Fibroblast of villous mesenchyme (primary cell): Measurements from ENCODE around the gene TMEM100. TPM values are rescaled to one million over a fixed set of nuclear protein-coding genes. Genes with fewer than 3 reads are reported as not detected.

ENCODE experiments used
- DNase-seq: peaks from one replicate; pipeline ENCODE4 v3.0.0-alpha.2; 2010; ENCODE audit warnings: low read depth
- H3K4me3 ChIP-seq: 2 replicates; pipeline ENCODE4 v1.5.1; 2011; ENCODE audit warnings: low read depth, mild to moderate bottlenecking, low read length
- CTCF ChIP-seq: IDR thresholded peaks from 2 replicates; pipeline ENCODE4 v1.5.1; 2012; ENCODE audit warnings: low read depth, mild to moderate bottlenecking, low read length; ENCODE audit not compliant: insufficient read depth
- total RNA-seq: library from RNA; depleted of rRNA; stranded (reverse); fragments of >200 nt; gene quantifications from 2 replicates; pipeline ENCODE4 v1.2.3, GENCODE V29; 2012

The TMEM100 gene
- total RNA-seq, 1 donor, result under 0.01 TPM

GRCh38 chr17:55751720-55752250 is 29.1 kb upstream of the TMEM100 start:
- no peak for DNase-seq
- TF ChIP-seq CTCF, result no peak
- H3K4me3 ChIP-seq, result peak overlapping the region; percentile 84

GRCh38 chr17:55750750-55751657 is 28.3 kb upstream of the TMEM100 start, which contains the start of gene PCTP:
TSS of gene PCTP (plus strand) at chr17:55751051. CDS start at chr17:55751104, 53 bp downstream.
- peak within 1 kb of the TSS; percentile 84 for H3K4me3 ChIP-seq
- TF ChIP-seq CTCF, result peak; percentile 47

GRCh38 chr17:55749985-55750384 is 27.3 kb upstream of the TMEM100 start:
- no peak for DNase-seq
- TF ChIP-seq CTCF, result no peak
- H3K4me3 ChIP-seq, result no peak overlapping the region

More at GRCh38 chr17:55750750-55751657, 28.3 kb upstream of the TMEM100 start, which contains the start of gene PCTP:
- DNase-seq, result peak; percentile 94

DNA sequence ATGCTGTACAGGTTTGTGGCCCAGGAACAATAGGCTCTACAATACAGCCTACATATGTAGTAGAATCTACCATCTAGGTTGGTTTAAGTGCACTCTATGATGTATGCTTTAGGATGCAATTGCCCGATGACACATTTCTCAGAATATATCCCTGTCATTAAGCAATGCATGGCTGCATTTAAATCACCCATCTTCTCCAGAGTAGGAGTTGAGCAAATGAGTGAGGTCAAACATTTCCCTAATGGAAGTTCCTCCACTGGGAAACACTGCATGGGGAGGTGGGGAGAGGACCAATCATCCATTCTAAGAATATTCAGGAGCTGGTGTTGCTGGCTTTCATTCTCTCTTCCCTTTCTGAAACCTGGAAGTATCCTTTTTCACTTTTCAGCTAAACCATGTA is 26.2 kb upstream of the TMEM100 start:
- no peak for DNase-seq
- H3K4me3 ChIP-seq, result no peak overlapping the region
- TF ChIP-seq CTCF, result no peak

- no peak overlapping the region for H3K4me3 ChIP-seq
- DNase-seq, result no peak
- no peak for TF ChIP-seq CTCF
Observed at GRCh38 chr17:55747209-55747608, 24.5 kb upstream of the TMEM100 start.

- DNase-seq, result no peak
- TF ChIP-seq CTCF, result no peak
- H3K4me3 ChIP-seq, result no peak overlapping the region
Observed at GRCh38 chr17:55746466-55746865, 23.8 kb upstream of the TMEM100 start.

- TF ChIP-seq CTCF, result no peak
- no peak overlapping the region for H3K4me3 ChIP-seq
- no peak for DNase-seq
Observed at GRCh38 chr17:55745258-55745657, 22.6 kb upstream of the TMEM100 start.
